Mesenchymal stem cell (in vitro differentiated cells and primary cell): ENCODE data around the gene PTPRG.

Experiments used
- DNase-seq: peaks from one replicate; pipeline ENCODE4 v3.0.0-alpha.2; 2013
- H2AFZ ChIP-seq: one replicate; pipeline ENCODE4 v1.6.1; 2013; ENCODE audit warnings: low read depth, mild to moderate bottlenecking, control low read depth, inconsistent platforms, low read length, moderate library complexity
- H2AK5ac ChIP-seq: 2 replicates; pipeline ENCODE4 v1.6.1; 2013; ENCODE audit warnings: low read length, moderate library complexity, mild to moderate bottlenecking, inconsistent platforms; ENCODE audit not compliant: severe bottlenecking
- H2BK120ac ChIP-seq: one replicate; pipeline ENCODE4 v1.6.1; 2013; ENCODE audit warnings: low read depth, mild to moderate bottlenecking, inconsistent platforms, low read length, moderate library complexity
- H2BK12ac ChIP-seq, 2 experiments: one replicate each; pipeline ENCODE4 v1.6.1; 2013; ENCODE audit warnings: inconsistent platforms in 2 of 2, low read length in 2 of 2, mild to moderate bottlenecking in 2 of 2, moderate library complexity in 2 of 2, control low read depth in 1 of 2
- H2BK15ac ChIP-seq: one replicate; pipeline ENCODE4 v1.6.1; 2013; ENCODE audit warnings: mild to moderate bottlenecking, low read depth, inconsistent platforms; ENCODE audit not compliant: poor library complexity, severe bottlenecking
- H2BK5ac ChIP-seq: 2 replicates; pipeline ENCODE4 v1.6.1; 2013; ENCODE audit warnings: low read depth, mild to moderate bottlenecking, low read length, control low read depth, inconsistent platforms; ENCODE audit not compliant: poor library complexity, severe bottlenecking
- H3K14ac ChIP-seq, 2 experiments: one replicate each; pipeline ENCODE4 v1.6.1; 2013; ENCODE audit warnings: inconsistent platforms in 2 of 2, low read length in 2 of 2, control low read depth in 1 of 2, mild to moderate bottlenecking in 1 of 2, moderate library complexity in 1 of 2
- H3K18ac ChIP-seq, 2 experiments: one replicate each; pipeline ENCODE4 v1.6.1; 2013; ENCODE audit warnings: inconsistent platforms in 2 of 2, low read length in 2 of 2, control low read depth in 1 of 2, low read depth in 1 of 2, mild to moderate bottlenecking in 1 of 2
- H3K23ac ChIP-seq, 2 experiments: one replicate each; pipeline ENCODE4 v1.6.1; 2013; ENCODE audit warnings: inconsistent platforms in 2 of 2, low read length in 2 of 2, mild to moderate bottlenecking in 2 of 2, moderate library complexity in 2 of 2, control low read depth in 1 of 2
- H3K27ac ChIP-seq: 2 replicates; pipeline ENCODE4 v1.5.1; 2013; ENCODE audit warnings: mild to moderate bottlenecking, moderate library complexity, low read length, control low read depth, inconsistent platforms; ENCODE audit not compliant: poor library complexity, severe bottlenecking
- H3K27me3 ChIP-seq, 2 experiments: 2 replicates each; pipeline versions ENCODE4 v1.6.1 to v1.7.0; 2013; ENCODE audit warnings: low read length in 2 of 2, mild to moderate bottlenecking in 2 of 2, moderate library complexity in 2 of 2, control low read depth in 1 of 2, inconsistent platforms in 1 of 2; ENCODE audit not compliant: control insufficient read depth in 1 of 2, insufficient read depth in 1 of 2
- H3K36me3 ChIP-seq, 2 experiments: 2 replicates each; pipeline versions ENCODE4 v1.6.1 to v1.7.0; 2013; ENCODE audit warnings: low read length in 2 of 2, control low read depth in 1 of 2, inconsistent platforms in 1 of 2, low read depth in 1 of 2, mild to moderate bottlenecking in 1 of 2; ENCODE audit not compliant: insufficient read depth in 2 of 2, control insufficient read depth in 1 of 2
- H3K4ac ChIP-seq, 2 experiments: one replicate each; pipeline ENCODE4 v1.6.1; 2013; ENCODE audit warnings: inconsistent platforms in 2 of 2, low read length in 2 of 2, mild to moderate bottlenecking in 2 of 2, moderate library complexity in 2 of 2, control low read depth in 1 of 2, low read depth in 1 of 2
- H3K4me1 ChIP-seq: 2 replicates; pipeline ENCODE4 v1.6.1; 2013; ENCODE audit warnings: low read depth, low read length, control low read depth; ENCODE audit not compliant: control insufficient read depth, insufficient read depth
- H3K4me2 ChIP-seq: 2 replicates; pipeline ENCODE4 v1.6.1; 2013; ENCODE audit warnings: low read length, mild to moderate bottlenecking, inconsistent platforms; ENCODE audit not compliant: poor library complexity, severe bottlenecking
- H3K4me3 ChIP-seq, 2 experiments: 2 replicates each; pipeline versions ENCODE4 v1.5.1 to v1.7.0; 2013; ENCODE audit warnings: low read length in 2 of 2, mild to moderate bottlenecking in 2 of 2, control low read depth in 1 of 2, low read depth in 1 of 2; ENCODE audit not compliant: insufficient read depth in 1 of 2
- H3K79me1 ChIP-seq: replicated peaks from 2 replicates; pipeline ENCODE4 v1.6.1; 2013; ENCODE audit warnings: mild to moderate bottlenecking, control low read depth, low read length, inconsistent platforms; ENCODE audit not compliant: poor library complexity, severe bottlenecking
- H3K9ac ChIP-seq: 2 replicates; pipeline ENCODE4 v1.7.0; 2013; ENCODE audit warnings: mild to moderate bottlenecking, low read length, moderate library complexity
- H3K9me3 ChIP-seq: 2 replicates; pipeline ENCODE4 v1.7.0; 2013; ENCODE audit warnings: mild to moderate bottlenecking, low read length; ENCODE audit not compliant: control insufficient read depth
- H4K8ac ChIP-seq: one replicate; pipeline ENCODE4 v1.6.1; 2013; ENCODE audit warnings: inconsistent platforms, mild to moderate bottlenecking, low read length, moderate library complexity
- H4K91ac ChIP-seq: one replicate; pipeline ENCODE4 v1.6.1; 2013; ENCODE audit warnings: mild to moderate bottlenecking, low read length, inconsistent platforms
- WGBS: methylation state at CpG from one replicate; pipeline ENCODE4 v1.1.7; 2013; ENCODE audit warnings: mixed read lengths; 5-methylcytosine and 5-hydroxymethylcytosine counted together

The PTPRG gene

GRCh38 chr3:62027796-62028195 lies 466.4 kb downstream of the PTPRG start:
- 98% methylated on average over 2 of the region's 5 CpGs for WGBS
- Histone ChIP-seq H2BK120ac (no peak overlapping the region), H2BK5ac (no peak overlapping the region), H3K4me3 (no peak overlapping the region), H3K9me3 (no peaks in the 10 kb centered on the region), H3K27me3 (no peaks in the 10 kb centered on the region), H3K27ac (no peak overlapping the region), H3K18ac (no peak overlapping the region), H3K79me1 (peaks cover 5% of the 10 kb centered on the region), H4K91ac (no peak overlapping the region), H2AK5ac (no peak overlapping the region), H2BK15ac (no peak overlapping the region), H3K14ac (no peak overlapping the region), H3K9ac (no peak overlapping the region), H3K4me2 (no peak overlapping the region), H4K8ac (no peak overlapping the region), H3K4ac (no peak overlapping the region), H3K36me3 (peaks cover 0 to 2% of the 10 kb centered on the region in 2 experiments), H3K4me1 (no peaks in the 10 kb centered on the region), H2BK12ac (no peak overlapping the region), H2AFZ (no peak overlapping the region), H3K23ac (no peak overlapping the region)
- no peak for DNase-seq

GRCh38 chr3:62028236-62028635 lies 466.9 kb downstream of the PTPRG start:
- no peak overlapping the region for H2BK120ac ChIP-seq
- no peak overlapping the region for H2BK5ac ChIP-seq
- H4K91ac ChIP-seq: no peak overlapping the region
- peaks cover 0 to 2% of the 10 kb centered on the region in 2 experiments for H3K36me3 ChIP-seq
- no peaks in the 10 kb centered on the region for H3K4me1 ChIP-seq
- no peak overlapping the region for H3K4ac ChIP-seq
- H3K4me3 ChIP-seq: no peak overlapping the region
- no peak overlapping the region for H2BK15ac ChIP-seq
- no peak overlapping the region for H2AFZ ChIP-seq
- no peak overlapping the region for H3K14ac ChIP-seq
- no peak overlapping the region for H3K27ac ChIP-seq
- no peak overlapping the region for H3K18ac ChIP-seq
- 100% methylated on average over 3 of the region's 5 CpGs for WGBS
- H2BK12ac ChIP-seq: no peak overlapping the region
- H4K8ac ChIP-seq: no peak overlapping the region
- H3K9ac ChIP-seq: no peak overlapping the region
- no peak overlapping the region for H3K4me2 ChIP-seq
- no peaks in the 10 kb centered on the region for H3K27me3 ChIP-seq
- H3K9me3 ChIP-seq: no peaks in the 10 kb centered on the region
- H2AK5ac ChIP-seq: no peak overlapping the region
- peaks cover 5% of the 10 kb centered on the region for H3K79me1 ChIP-seq
- DNase-seq: no peak
- H3K23ac ChIP-seq: no peak overlapping the region

GRCh38 chr3:62032738-62033137 lies 471.4 kb downstream of the PTPRG start:
- Histone ChIP-seq H3K23ac (no peak overlapping the region), H3K36me3 (no peaks in the 10 kb centered on the region), H4K91ac (no peak overlapping the region), H3K27ac (no peak overlapping the region), H2AFZ (no peak overlapping the region), H3K9ac (no peak overlapping the region), H2BK15ac (no peak overlapping the region), H3K9me3 (no peaks in the 10 kb centered on the region), H2BK120ac (no peak overlapping the region), H4K8ac (no peak overlapping the region), H3K4me1 (peaks cover 3% of the 10 kb centered on the region), H2BK12ac (no peak overlapping the region), H3K4me2 (no peak overlapping the region), H3K14ac (no peak overlapping the region), H3K18ac (no peak overlapping the region), H2AK5ac (no peak overlapping the region), H2BK5ac (no peak overlapping the region), H3K4ac (no peak overlapping the region), H3K79me1 (peaks cover 22% of the 10 kb centered on the region), H3K27me3 (no peaks in the 10 kb centered on the region), H3K4me3 (no peak overlapping the region)
- DNase-seq: no peak
- 96% methylated on average over 5 of the region's 5 CpGs for WGBS

- no peak overlapping the region for H2AFZ ChIP-seq
- DNase-seq: no peak
Observed at GRCh38 chr3:62035402-62036057, 474.2 kb downstream of the PTPRG start.

More at GRCh38 chr3:62035402-62036057, 474.2 kb downstream of the PTPRG start:
- Histone ChIP-seq H2BK15ac (no peak overlapping the region), H3K4me1 (peaks cover 3% of the 10 kb centered on the region), H3K9me3 (no peaks in the 10 kb centered on the region), H3K27ac (no peak overlapping the region), H3K4ac (no peak overlapping the region), H3K18ac (no peak overlapping the region), H2BK120ac (no peak overlapping the region), H3K23ac (no peak overlapping the region), H3K27me3 (no peaks in the 10 kb centered on the region), H3K36me3 (no peaks in the 10 kb centered on the region), H2BK5ac (no peak overlapping the region), H3K4me2 (no peak overlapping the region), H3K79me1 (peaks cover 25% of the 10 kb centered on the region), H4K91ac (no peak overlapping the region), H4K8ac (no peak overlapping the region), H3K4me3 (no peak overlapping the region), H3K9ac (no peak overlapping the region), H3K14ac (no peak overlapping the region), H2BK12ac (no peak overlapping the region), H2AK5ac (no peak overlapping the region)
- 97% methylated on average over 4 of the region's 4 CpGs for WGBS
